B cell (primary cell): ENCODE results near the gene FKBP1A. TPM values are rescaled to one million over a fixed set of nuclear protein-coding genes. Genes with fewer than 3 reads are reported as not detected.

Experiments
- ATAC-seq: fragments of 200-7000 bp; cut with Tn5 transposase; one replicate; pipeline ENCODE4 v1.10.0; 2021; ENCODE audit warnings: low read depth, mild to moderate bottlenecking, moderate number of reproducible peaks, moderate library complexity
- CTCF ChIA-PET: fragments of 350-600 bp; sonication (Branson Sonifier 250); formaldehyde crosslinking; loops from one replicate; lab custom pipeline; 2021; ENCODE audit warnings: antibody characterized with exemption, inconsistent platforms; lab: Charles Lee
- POLR2A ChIA-PET: fragments of 350-600 bp; sonication (Branson Sonifier 250); formaldehyde crosslinking; loops from one replicate; lab custom pipeline; 2021; ENCODE audit warnings: antibody characterized with exemption; lab: Charles Lee
- DNase-seq: peaks from one replicate; pipeline ENCODE4 v3.0.0; 2013
- H2AFZ ChIP-seq: 2 replicates; pipeline ENCODE4 v1.6.1; 2012; ENCODE audit warnings: mild to moderate bottlenecking, low read depth, low read length; ENCODE audit not compliant: insufficient read depth, poor library complexity, severe bottlenecking
- H3K27ac ChIP-seq, 2 donors: 1 replicate in 1 of 2; 2 replicates in 1 of 2; pipeline ENCODE4 v1.5.1; 2012 to 2013; ENCODE audit warnings: low read length in 2 of 2, mild to moderate bottlenecking in 2 of 2, moderate library complexity in 1 of 2
- H3K27me3 ChIP-seq, 4 experiments: fragments of 200-600 bp in 1 of 4; sonication (generic) in 1 of 4; replicated peaks in 1 of 4; 1 replicate in 2 of 4; 2 replicates in 2 of 4; pipeline versions ENCODE4 v1.6.1 to v1.7.0; 2013 to 2016; ENCODE audit warnings: low read length in 3 of 4, mild to moderate bottlenecking in 2 of 4, mixed read lengths in 1 of 4, moderate library complexity in 1 of 4; ENCODE audit not compliant: insufficient read depth in 4 of 4, control insufficient read depth in 3 of 4; ENCODE audit errors: control extremely low read depth in 1 of 4
- H3K36me3 ChIP-seq, 2 experiments: replicated peaks in 1 of 2; 1 replicate in 1 of 2; 2 replicates in 1 of 2; pipeline versions ENCODE4 v1.6.1 to v1.7.1; 2013; ENCODE audit warnings: low read length in 1 of 2; ENCODE audit not compliant: insufficient read depth in 2 of 2, control insufficient read depth in 1 of 2; ENCODE audit errors: control extremely low read depth in 1 of 2, extremely low read depth in 1 of 2
- H3K4me1 ChIP-seq, 2 donors: fragments of 200-600 bp in 1 of 2; sonication (generic) in 1 of 2; 1 replicate in 1 of 2; 2 replicates in 1 of 2; pipeline versions ENCODE4 v1.5.1 to v1.6.1; 2013 to 2017; ENCODE audit warnings: low read length in 2 of 2; ENCODE audit not compliant: control insufficient read depth in 2 of 2, insufficient read depth in 2 of 2
- H3K4me2 ChIP-seq: replicated peaks from 2 replicates; pipeline ENCODE3; 2012; ENCODE audit warnings: mild to moderate bottlenecking, low read depth, low read length; ENCODE audit not compliant: poor library complexity, severe bottlenecking
- H3K4me3 ChIP-seq, 5 experiments: fragments of 200-600 bp in 1 of 5; sonication (generic) in 1 of 5; 1 replicate in 3 of 5; 2 replicates in 2 of 5; pipeline versions ENCODE4 v1.5.1 to v1.7.0; 2011 to 2016; ENCODE audit warnings: low read length in 4 of 5, mild to moderate bottlenecking in 4 of 5, low read depth in 2 of 5, control low read depth in 1 of 5, moderate library complexity in 1 of 5; ENCODE audit not compliant: insufficient read depth in 1 of 5; ENCODE audit errors: control extremely low read depth in 1 of 5, extremely low read depth in 1 of 5
- H3K79me2 ChIP-seq: fragments of 200-600 bp; sonication (generic); one replicate; pipeline ENCODE4 v1.6.0; 2016; ENCODE audit warnings: low read length; ENCODE audit not compliant: control insufficient read depth, insufficient read depth
- H3K9ac ChIP-seq: fragments of 200-600 bp; sonication (generic); 2 replicates; pipeline ENCODE4 v1.6.1; 2017; ENCODE audit warnings: mild to moderate bottlenecking, low read length, moderate library complexity
- H3K9me3 ChIP-seq, 3 donors: one replicate each; pipeline versions ENCODE4 v1.6.1 to v1.7.1; 2013; ENCODE audit warnings: low read length in 2 of 3; ENCODE audit not compliant: control insufficient read depth in 2 of 3, insufficient read depth in 1 of 3; ENCODE audit errors: control extremely low read depth in 1 of 3
- H4K20me1 ChIP-seq: 2 replicates; pipeline ENCODE4 v1.6.0; 2012; ENCODE audit warnings: mild to moderate bottlenecking, low read length; ENCODE audit not compliant: insufficient read depth, control insufficient read depth, poor library complexity, severe bottlenecking
- H3K27ac Mint-ChIP-seq: one replicate; pipeline ENCODE4 v1.8.0; 2021; ENCODE audit warnings: mixed read lengths
- H3K27me3 Mint-ChIP-seq: one replicate; pipeline ENCODE4 v1.8.0; 2021; ENCODE audit warnings: mixed read lengths
- H3K4me1 Mint-ChIP-seq: one replicate; pipeline ENCODE4 v1.8.0; 2021; ENCODE audit warnings: mixed read lengths
- H3K4me3 Mint-ChIP-seq: one replicate; pipeline ENCODE4 v1.8.0; 2021; ENCODE audit warnings: mixed read lengths
- H3K9me3 Mint-ChIP-seq: one replicate; pipeline ENCODE4 v1.8.0; 2022; ENCODE audit warnings: mixed read lengths; ENCODE audit not compliant: insufficient read depth
- CTCF ChIP-seq: fragments of 200-600 bp; IDR thresholded peaks from one replicate; pipeline ENCODE4 v1.8.0; 2022; ENCODE audit warnings: antibody characterized with exemption, mild to moderate bottlenecking
- EZH2 ChIP-seq: IDR thresholded peaks from 2 replicates; pipeline ENCODE4 v1.6.1; 2012; ENCODE audit warnings: borderline replicate concordance, low read depth, mild to moderate bottlenecking, moderate library complexity, low read length; ENCODE audit not compliant: insufficient read depth, poor library complexity, severe bottlenecking
- WGBS: methylation state at CpG from one replicate; pipeline ENCODE4 v1.1.5; 2013; ENCODE audit warnings: missing lambda C conversion rate; ENCODE audit not compliant: insufficient coverage; 5-methylcytosine and 5-hydroxymethylcytosine counted together
- intact Hi-C: fragments of 100-400 bp; cut with micrococcal nuclease; formaldehyde crosslinking; loops from one replicate; pipeline ENCODE4 v1.10.0; 2022
- polyA plus RNA-seq: library from polyadenylated mRNA; depleted of rRNA; stranded (reverse); fragments of >200 nt; gene quantifications from 2 replicates; pipeline ENCODE4 v1.2.3, GENCODE V29; 2012
- total RNA-seq, 2 donors: library from RNA; stranded (reverse); fragments of 120-200 nt in 1 of 2; gene quantifications; 1 replicate in 1 of 2; 2 replicates in 1 of 2; pipeline versions ENCODE4 v1.2.3 to v1.2.4, GENCODE V29; 2013 to 2022

The FKBP1A gene
- total and polyA plus RNA-seq, 2 donors (not counting 1 experiment from before 2014, with no cell fraction given): 86.3 to 86.7 TPM

- Histone ChIP-seq H3K9ac (no peak overlapping the region), H2AFZ (no peak overlapping the region), H3K4me2 (no peak overlapping the region), H3K27me3 (no peaks in the 10 kb centered on the region), H3K79me2 (peaks cover 11% of the 10 kb centered on the region), H3K9me3 (peaks cover 0 to 5% (median 0%) of the 10 kb centered on the region in 3 donors), H3K4me3 (no peak overlapping the region), H4K20me1 (peaks cover 3% of the 10 kb centered on the region), H3K4me1 (peaks cover 39 to 42% of the 10 kb centered on the region in 2 donors), H3K36me3 (no peaks in the 10 kb centered on the region), H3K27ac (no peak overlapping the region)
- ChIA-PET CTCF (interaction anchor here (1.2 to 8.2 kb wide), 2 partner anchors 40 to 107 kb away, joined by 3 to 66 read pairs; no protein-coding TSS in a partner anchor), POLR2A (no interaction called here)
- no peaks in the 10 kb centered on the region for H3K9me3 Mint-ChIP-seq
- WGBS: 46% methylated on average over 3 of the region's 4 CpGs
- ATAC-seq (no peak), DNase-seq (no peak)
- peaks cover 5% of the 10 kb centered on the region for H3K27me3 Mint-ChIP-seq
- intact Hi-C loops: no loop called here
- TF ChIP-seq EZH2 (no peak), CTCF (no peak)
- no peak overlapping the region for H3K27ac Mint-ChIP-seq
- peaks cover 59% of the 10 kb centered on the region for H3K4me1 Mint-ChIP-seq
- H3K4me3 Mint-ChIP-seq: no peak overlapping the region
These were observed 3.8 kb upstream of the FKBP1A start for GRCh38 chr20:1396702-1397101.

- peaks cover 63% of the 10 kb centered on the region for H3K4me1 Mint-ChIP-seq
- Histone ChIP-seq H3K27ac (no peak overlapping the region), H4K20me1 (peaks cover 8% of the 10 kb centered on the region), H3K9ac (no peak overlapping the region), H3K4me1 (peaks cover 43 to 46% of the 10 kb centered on the region in 2 donors), H3K4me2 (no peak overlapping the region), H3K27me3 (no peaks in the 10 kb centered on the region), H3K79me2 (peaks cover 15% of the 10 kb centered on the region), H2AFZ (no peak overlapping the region), H3K4me3 (no peak overlapping the region), H3K36me3 (no peaks in the 10 kb centered on the region), H3K9me3 (peaks cover 0 to 5% (median 0%) of the 10 kb centered on the region in 3 donors)
- POLR2A ChIA-PET: interaction anchor here (0.7 kb wide), 1 partner anchor 1062 kb away, joined by 3 read pairs; no protein-coding TSS in a partner anchor
- intact Hi-C loops: no loop called here
- TF ChIP-seq EZH2 (no peak), CTCF (no peak)
- peaks cover 5% of the 10 kb centered on the region for H3K27me3 Mint-ChIP-seq
- no peak overlapping the region for H3K27ac Mint-ChIP-seq
- no peak overlapping the region for H3K4me3 Mint-ChIP-seq
- 80% methylated on average over 1 of the region's 1 CpG for WGBS
- H3K9me3 Mint-ChIP-seq: no peaks in the 10 kb centered on the region
- CTCF ChIA-PET: interaction anchor here (1.2 to 8.2 kb wide), 2 partner anchors 41 to 108 kb away, joined by 3 to 66 read pairs; no protein-coding TSS in a partner anchor
- no peak for DNase-seq
- no peak for ATAC-seq
These were observed 3.4 kb upstream of the FKBP1A start for GRCh38 chr20:1396264-1396663.
